ENCODE results near the gene POU2F1. TPM values are rescaled to one million over a fixed set of nuclear protein-coding genes. Genes with fewer than 3 reads are reported as not detected.

POU2F1 gene
- 1.4 and 2.9 TPM in 2 replicates for total RNA-seq

DNA sequence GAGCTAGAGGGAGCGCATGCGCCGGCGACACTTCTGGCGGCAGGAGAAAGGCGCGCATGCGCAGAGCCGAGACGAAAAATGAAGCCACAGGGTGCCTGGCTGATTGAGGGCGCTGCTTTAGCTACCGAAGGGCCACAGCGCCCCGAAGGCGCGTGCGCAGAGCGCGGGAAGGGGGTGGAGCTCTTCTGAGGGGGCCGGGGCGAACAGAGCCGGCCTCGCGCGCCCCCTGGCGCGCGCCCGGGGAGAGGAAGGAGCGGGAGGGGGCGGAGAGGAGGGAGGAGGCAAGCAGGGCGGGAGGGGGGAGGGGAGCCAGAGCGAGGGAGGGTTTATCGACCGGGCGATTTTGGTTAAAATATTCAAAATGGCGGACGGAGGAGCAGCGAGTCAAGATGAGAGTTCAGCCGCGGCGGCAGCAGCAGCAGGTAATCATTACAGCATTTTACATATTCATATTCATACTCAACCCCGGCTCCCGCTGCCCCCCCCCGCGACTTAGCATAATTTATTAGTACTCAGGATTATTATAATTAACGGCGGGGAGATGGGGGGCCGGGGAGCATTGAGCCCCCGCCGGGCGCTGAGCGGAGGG, at the start of gene POU2F1:
Gene POU2F1 (plus strand): TSS at position 350 of the 589 bp plus-strand sequence. CDS start 12 bp downstream, at position 362.

Other genes with a start within 250 kb of the POU2F1 start
- not detected in 2 replicates for gene ILDR2, start 245.3 kb upstream of the POU2F1 start, total RNA-seq
- 0.18 TPM in 1 of 2 replicates, not detected in the other for gene MAEL, start 231.6 kb upstream of the POU2F1 start, total RNA-seq
- gene GPA33, start 130.5 kb upstream of the POU2F1 start, total RNA-seq: not detected in 2 replicates
- not detected in 2 replicates for gene STYXL2, start 126.8 kb upstream of the POU2F1 start, total RNA-seq